Gastrocnemius medialis (tissue), 4 donors: Measurements from ENCODE around the gene TRAPPC8.

Experiments
- CTCF ChIP-seq, 5 experiments: fragments of 450-650 bp in 3 of 5; fragments of 200-600 bp in 2 of 5; sonication (generic) in 2 of 5; IDR thresholded peaks in 4 of 5; conservative IDR thresholded peaks in 1 of 5; 1 replicate in 4 of 5; 2 replicates in 1 of 5; pipeline ENCODE4 v1.5.1; 2016 to 2019; ENCODE audit warnings: antibody characterized with exemption in 5 of 5, mild to moderate bottlenecking in 3 of 5, moderate library complexity in 3 of 5
- POLR2A ChIP-seq, 2 donors: fragments of 450-650 bp; IDR thresholded peaks; one replicate each; pipeline ENCODE4 v1.6.1; 2017; ENCODE audit warnings: antibody characterized with exemption in 2 of 2, mild to moderate bottlenecking in 2 of 2, moderate library complexity in 2 of 2

DNA sequence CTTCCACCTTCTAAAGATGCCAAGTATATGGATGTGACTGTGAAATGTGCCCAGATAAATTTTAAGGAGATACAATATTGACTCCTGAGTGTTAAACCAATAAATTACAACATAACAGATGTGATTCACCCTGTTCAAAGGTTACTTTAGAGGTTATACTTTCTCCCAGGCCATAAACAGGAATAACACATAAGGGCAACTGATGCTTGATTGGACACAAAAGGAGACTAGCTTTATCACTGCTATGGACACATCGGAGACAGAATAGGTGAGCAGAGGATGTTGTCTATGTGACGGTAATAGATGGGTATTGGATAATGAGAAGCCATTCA is 150.4 kb downstream of the TRAPPC8 start:
- no peak for TF ChIP-seq CTCF (IDR thresholded peaks at IDR 0.05 in 4 of 5, conservative IDR thresholded peaks at IDR 0.05 in 1 of 5)
- TF ChIP-seq POLR2A (IDR thresholded peaks at IDR 0.05), result no peak
